Activated T-cell treated with anti-CD3 and anti-CD28 coated beads for 48 hours (primary cell): ENCODE measurements around the gene CRB2.

Source experiments
- DNase-seq: peaks from one replicate; pipeline ENCODE4 v3.0.0-alpha.2; 2020; ENCODE audit warnings: low read depth

CRB2 gene

DNA sequence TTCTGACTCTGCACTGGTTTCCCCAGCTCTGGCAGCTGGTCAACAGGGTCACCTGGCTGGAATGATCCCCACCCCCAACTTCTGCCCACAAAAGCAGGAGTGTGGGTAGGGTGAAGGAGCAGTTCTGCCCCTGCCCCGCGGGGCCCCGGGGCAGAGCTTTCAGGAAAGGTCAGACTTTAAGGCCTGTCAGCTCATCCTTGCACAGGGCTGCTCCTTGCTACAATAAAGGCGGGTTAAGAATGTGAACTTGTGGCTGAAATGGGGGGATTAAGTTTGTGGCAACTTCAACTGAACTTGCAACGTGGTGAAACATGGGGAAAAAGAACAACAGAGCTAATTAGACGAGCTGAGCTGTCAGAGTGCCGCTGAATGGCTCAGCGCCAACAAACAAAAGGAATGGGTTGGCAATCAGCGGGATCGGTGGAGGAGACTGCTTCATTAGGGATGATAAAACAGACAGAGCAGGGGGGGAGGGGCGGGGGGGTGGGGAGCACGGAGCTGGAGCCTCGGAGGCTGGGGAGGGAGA, 50.8 kb downstream of the CRB2 start:
- no peak for DNase-seq

GRCh38 chr9:123407217-123407851, 51.3 kb downstream of the CRB2 start:
- DNase-seq = no peak

- DNase-seq = no peak
Measured at GRCh38 chr9:123408313-123409262, 52.6 kb downstream of the CRB2 start.

- DNase-seq = no peak
Measured at GRCh38 chr9:123410281-123410910, 54.4 kb downstream of the CRB2 start.

- DNase-seq = no peak
Measured at GRCh38 chr9:123411191-123411590, 55.2 kb downstream of the CRB2 start.

DNA sequence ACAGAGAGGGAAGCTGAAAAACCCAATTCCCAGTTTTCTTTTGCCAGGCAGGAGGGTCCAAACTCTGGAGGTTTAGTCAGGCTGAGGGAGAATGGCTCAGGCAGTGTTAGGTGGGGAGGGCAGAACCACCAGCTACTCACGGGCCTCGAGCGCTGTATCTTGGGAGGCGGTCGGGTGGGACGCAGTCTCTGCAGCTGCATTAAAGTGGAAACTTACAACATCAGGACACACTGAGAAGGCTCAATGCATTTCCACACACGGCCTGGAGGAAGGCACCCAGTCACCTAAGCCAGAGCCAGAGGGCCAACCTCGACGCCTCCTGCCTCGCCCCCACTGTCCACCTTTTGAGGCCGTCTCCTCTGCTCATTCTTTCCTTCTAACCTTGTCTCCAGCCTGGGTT, 55.6 kb downstream of the CRB2 start:
- DNase-seq = no peak

DNA sequence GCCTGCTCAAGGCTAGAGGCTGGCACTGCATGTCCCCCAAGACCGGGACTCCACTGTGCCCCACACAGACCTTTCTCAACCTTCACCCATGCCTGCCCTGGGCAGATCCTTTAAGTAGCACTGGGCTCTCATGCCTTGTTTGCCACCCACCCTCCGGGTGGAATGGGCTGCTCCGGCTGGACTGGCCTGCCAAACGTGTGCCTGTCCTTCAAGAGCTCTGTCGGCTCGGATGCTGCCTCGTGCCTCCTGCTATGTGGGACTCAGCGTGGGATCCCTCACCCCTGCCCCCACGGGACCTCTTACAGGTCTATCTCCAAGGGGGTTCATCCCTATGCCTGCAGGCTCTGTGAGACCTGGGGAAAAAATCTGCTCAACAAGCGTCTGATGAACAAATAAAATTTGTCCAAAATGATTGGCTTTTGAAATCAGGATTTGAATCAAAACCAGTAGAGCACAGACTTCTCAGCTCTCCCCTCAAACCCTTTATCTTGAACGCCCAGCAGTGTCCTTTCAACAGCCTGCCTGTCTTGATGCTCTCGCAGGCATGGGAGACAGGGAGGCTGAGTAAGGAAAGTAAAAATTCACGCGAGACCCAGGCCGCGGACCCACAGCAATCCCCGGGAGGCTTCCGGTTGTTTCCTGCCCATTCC, 56.3 kb downstream of the CRB2 start:
- DNase-seq = no peak

DNA sequence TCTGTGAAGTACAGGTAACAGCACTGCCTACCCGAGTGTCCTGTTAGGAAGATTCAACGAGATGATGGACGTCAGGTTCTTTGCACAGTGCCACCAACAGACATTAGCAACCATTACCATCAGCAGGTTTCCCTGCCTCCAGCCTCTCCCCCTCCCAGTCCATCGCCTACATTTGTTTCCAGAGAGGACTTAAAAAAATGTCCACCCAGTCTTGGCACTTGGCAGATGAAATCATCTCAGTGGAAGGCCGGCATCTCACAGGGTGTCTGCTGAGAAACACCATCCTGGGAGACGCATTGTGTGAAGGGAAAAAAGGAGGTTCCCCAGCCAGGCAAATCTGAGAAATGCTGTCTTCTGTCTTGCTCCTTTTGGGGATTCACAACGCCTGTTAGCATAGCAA, 58.2 kb downstream of the CRB2 start:
- DNase-seq = no peak

GRCh38 chr9:123414936-123415930, 59.2 kb downstream of the CRB2 start:
- no peak for DNase-seq

GRCh38 chr9:123416176-123416575, 60.2 kb downstream of the CRB2 start:
- no peak for DNase-seq

- no peak for DNase-seq
Measured at GRCh38 chr9:123417289-123418051, 61.5 kb downstream of the CRB2 start.

DNA sequence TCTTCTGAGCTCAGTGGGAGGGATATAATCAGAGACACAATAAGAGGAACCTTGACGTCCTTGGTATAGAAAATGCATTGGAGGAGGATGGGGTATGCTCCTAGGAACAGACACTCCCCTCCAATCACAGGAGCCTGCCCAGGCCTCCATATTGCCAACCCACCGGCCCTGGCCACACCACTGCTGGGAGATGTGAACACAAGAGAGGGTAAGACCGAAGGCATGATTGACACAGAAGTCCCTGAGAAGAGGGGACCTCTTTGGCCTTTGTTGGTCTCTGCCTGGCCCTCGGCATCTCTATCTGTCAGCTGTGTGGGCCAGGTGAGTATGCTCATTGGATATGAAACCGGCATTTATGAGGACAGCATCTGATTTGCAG, 62.0 kb downstream of the CRB2 start:
- DNase-seq = no peak

GRCh38 chr9:123418506-123418905, 62.5 kb downstream of the CRB2 start:
- no peak for DNase-seq

DNA sequence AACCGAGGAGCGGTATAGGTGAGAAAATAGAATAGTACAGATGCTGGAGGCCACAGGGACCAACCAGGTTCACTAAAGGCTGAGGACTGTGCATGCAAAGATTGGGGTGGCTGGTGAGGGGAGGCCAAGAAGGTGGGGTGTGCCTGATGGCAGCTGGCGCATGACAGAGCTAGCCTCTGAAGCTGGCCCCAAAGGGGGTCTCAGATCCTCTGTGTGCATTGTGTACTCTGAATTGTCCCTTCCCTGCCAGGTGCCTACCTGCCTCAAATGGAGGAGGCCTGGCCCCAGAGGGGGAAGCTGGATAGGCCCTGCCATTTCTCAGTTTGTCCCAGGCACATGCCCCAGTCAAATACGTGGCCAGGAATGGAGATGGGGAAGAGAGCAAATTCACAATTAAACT, 63.1 kb downstream of the CRB2 start:
- DNase-seq = no peak

DNA sequence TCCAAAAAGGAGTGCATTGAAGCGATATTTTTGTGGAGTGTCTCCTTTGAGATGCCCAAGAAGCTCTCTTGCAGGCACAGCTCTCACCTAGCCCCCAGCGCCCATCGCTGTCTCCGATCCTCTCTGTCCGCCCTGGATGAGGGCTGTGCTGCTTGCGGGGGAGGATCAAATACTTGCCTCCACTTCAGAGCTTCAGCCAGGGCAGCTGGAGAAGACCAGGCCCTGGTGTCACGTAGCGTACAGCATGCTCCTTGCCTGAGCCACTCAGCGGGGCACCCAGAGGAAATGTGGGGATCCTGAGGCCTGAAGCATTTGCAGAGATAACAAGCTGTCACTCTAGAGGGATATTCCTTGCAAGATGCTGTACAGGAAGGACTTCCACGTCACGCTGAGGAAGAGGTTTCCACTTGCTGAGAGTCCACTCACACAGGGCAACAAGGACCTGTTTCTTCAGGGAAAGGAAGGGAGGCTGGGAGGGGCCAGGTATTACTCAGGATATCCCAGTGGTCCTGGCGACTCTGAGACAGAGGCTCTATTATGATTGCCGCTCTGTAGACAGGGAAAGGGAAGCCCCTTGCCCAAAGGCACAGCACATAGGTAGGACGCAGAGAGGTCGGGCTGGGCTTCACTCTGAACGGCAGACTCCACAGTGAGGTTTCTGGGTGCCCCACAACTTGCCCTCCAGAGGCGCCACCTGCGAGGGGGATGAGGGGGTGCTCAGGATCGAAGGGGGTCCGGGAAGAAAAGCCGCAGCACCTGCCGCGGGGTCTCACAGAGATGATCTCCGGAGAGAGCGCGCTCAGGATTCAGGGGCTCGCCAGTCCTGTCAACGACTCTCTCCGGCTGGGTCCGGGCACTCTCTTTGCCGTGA, 64.0 kb downstream of the CRB2 start:
- DNase-seq = no peak

DNA sequence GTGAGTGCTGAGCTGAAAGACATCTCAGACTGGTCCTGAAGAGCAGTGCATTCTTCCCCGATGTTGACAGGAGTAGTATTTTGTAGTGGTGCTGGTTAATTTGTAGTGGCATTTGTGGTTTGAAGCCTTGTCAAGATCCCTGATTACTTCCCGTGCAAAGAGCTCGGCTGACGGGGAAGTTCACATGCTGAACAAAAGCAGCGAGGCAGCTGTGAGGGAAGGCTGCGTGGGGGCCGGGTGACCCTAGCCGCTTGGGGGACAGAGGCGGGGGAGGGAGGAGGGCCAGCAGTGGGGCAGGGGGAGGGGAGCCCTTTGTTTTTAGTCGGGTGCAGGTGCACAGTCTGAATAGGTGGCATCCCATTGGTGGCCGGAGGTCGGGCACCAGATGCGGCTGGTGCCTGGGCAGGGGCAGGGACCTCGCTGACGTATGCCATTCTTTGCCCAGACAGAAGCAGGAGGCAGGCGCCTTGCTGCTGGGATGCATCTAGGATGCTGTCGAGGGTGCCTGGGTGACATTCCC, 64.7 kb downstream of the CRB2 start:
- DNase-seq = no peak

DNA sequence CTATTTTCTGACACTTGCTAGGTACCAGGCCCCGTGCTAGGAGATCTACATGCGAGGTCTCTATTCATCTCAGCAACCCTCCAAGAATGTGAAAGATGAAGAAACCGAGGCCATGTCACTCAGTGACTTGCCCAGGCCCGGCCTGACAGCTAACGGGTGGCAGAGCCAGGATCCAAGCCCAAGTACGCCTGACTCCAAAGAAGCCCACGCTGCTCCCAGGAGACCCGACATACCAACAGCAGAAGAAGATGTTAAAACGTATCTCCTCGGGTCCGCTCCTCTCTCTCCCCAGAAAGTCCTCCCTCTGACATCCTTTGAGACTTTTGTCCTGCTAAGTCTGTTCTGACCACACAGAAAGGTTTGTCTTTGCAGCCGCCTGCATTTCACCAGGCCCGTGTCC, 65.2 kb downstream of the CRB2 start:
- no peak for DNase-seq

GRCh38 chr9:123421801-123422455, 65.9 kb downstream of the CRB2 start:
- DNase-seq = no peak
